Right ventricle myocardium inferior (tissue), 1 donor: ENCODE measurements around the gene PUM2. TPM values are rescaled to one million over a fixed set of nuclear protein-coding genes. Genes with fewer than 3 reads are reported as not detected.

Source experiments
- ATAC-seq: fragments of 200-7000 bp; cut with Tn5 transposase; one replicate; pipeline ENCODE4 v1.9.1; 2020; ENCODE audit warnings: mild to moderate bottlenecking, moderate library complexity
- DNase-seq: peaks from one replicate; pipeline ENCODE4 v3.0.0; 2021; ENCODE audit errors: missing footprints
- intact Hi-C: fragments of 100-400 bp; cut with DNase I; formaldehyde crosslinking; loops from one replicate; pipeline ENCODE4 v1.11.0; 2022
- total RNA-seq: library from RNA; stranded (reverse); fragmentation: NEBNext Ultra II Directional; extraction: Animal tissue kit (Norgen Biotek cat#: 25700); gene quantifications from one replicate; pipeline ENCODE4 v1.2.1, GENCODE V29; 2021
- donor health status: DM: no; HTN: yes; CAD: no; lungs with severe emphysema.

PUM2 gene
- total RNA-seq, 1 donor from 2014 or later = 71.4 TPM

GRCh38 chr2:20351555-20352229, 1.0 kb upstream of the PUM2 start:
- no peak for ATAC-seq
- DNase-seq = no peak
- intact Hi-C loops = loop anchor here (1.0 kb wide), 1 partner anchor 25 kb away; no protein-coding TSS in a partner anchor

- DNase-seq = peak; percentile 82
- ATAC-seq = peak; percentile 62
- intact Hi-C loops = no loop called here
Observed at GRCh38 chr2:20350041-20350712, 467 bp downstream of the PUM2 start.

GRCh38 chr2:20349513-20349921, 1.1 kb downstream of the PUM2 start:
- intact Hi-C loops = no loop called here

GRCh38 chr2:20348542-20348941, 2.1 kb downstream of the PUM2 start:
- DNase-seq = no peak
- no peak for ATAC-seq
- intact Hi-C loops = no loop called here

More at GRCh38 chr2:20349513-20349921, 1.1 kb downstream of the PUM2 start:
- ATAC-seq = no peak
- DNase-seq = no peak

- DNase-seq = no peak
- intact Hi-C loops = no loop called here
- ATAC-seq = no peak
Observed at GRCh38 chr2:20346565-20347381, 3.9 kb downstream of the PUM2 start.

- DNase-seq (no peak), ATAC-seq (no peak)
- intact Hi-C loops = no loop called here
Observed at GRCh38 chr2:20343128-20343527, 7.5 kb downstream of the PUM2 start.

- ATAC-seq (no peak), DNase-seq (no peak)
- intact Hi-C loops = no loop called here
Observed at GRCh38 chr2:20339012-20339411, 11.6 kb downstream of the PUM2 start.

GRCh38 chr2:20334605-20335203, 15.9 kb downstream of the PUM2 start:
- DNase-seq (no peak), ATAC-seq (no peak)
- intact Hi-C loops = no loop called here

GRCh38 chr2:20333738-20334137, 16.9 kb downstream of the PUM2 start:
- no peak for DNase-seq
- intact Hi-C loops = no loop called here
- no peak for ATAC-seq

- ATAC-seq (no peak), DNase-seq (no peak)
- intact Hi-C loops = no loop called here
Observed at GRCh38 chr2:20330192-20330591, 20.5 kb downstream of the PUM2 start.

- no peak for DNase-seq
- ATAC-seq = no peak
- intact Hi-C loops = no loop called here
Observed at GRCh38 chr2:20327370-20327769, 23.3 kb downstream of the PUM2 start.

- no peak for DNase-seq
- intact Hi-C loops = no loop called here
- ATAC-seq = peak; percentile 68
Observed at GRCh38 chr2:20326163-20326780, 24.4 kb downstream of the PUM2 start.

- DNase-seq = no peak
- intact Hi-C loops = no loop called here
- no peak for ATAC-seq
Observed at GRCh38 chr2:20322527-20323300, 27.9 kb downstream of the PUM2 start.

GRCh38 chr2:20317690-20318089, 33.0 kb downstream of the PUM2 start:
- intact Hi-C loops = no loop called here
- ATAC-seq (no peak), DNase-seq (no peak)

- DNase-seq = no peak
- intact Hi-C loops = no loop called here
- no peak for ATAC-seq
Observed at GRCh38 chr2:20317197-20317596, 33.4 kb downstream of the PUM2 start.

- DNase-seq = no peak
- intact Hi-C loops = no loop called here
Observed at GRCh38 chr2:20314562-20315501, 35.8 kb downstream of the PUM2 start.

GRCh38 chr2:20313659-20314058, 37.0 kb downstream of the PUM2 start:
- DNase-seq (no peak), ATAC-seq (no peak)
- intact Hi-C loops = no loop called here

More at GRCh38 chr2:20314562-20315501, 35.8 kb downstream of the PUM2 start:
- no peak for ATAC-seq
